HepG2 (cell line): ENCODE results near the gene ALDH1L2. TPM values are rescaled to one million over a fixed set of nuclear protein-coding genes. Genes with fewer than 3 reads are reported as not detected.

Experiments
- POGZ ChIP-seq: sonication (generic); formaldehyde crosslinking; IDR thresholded peaks from 2 replicates; pipeline ENCODE4 v1.4.0; 2020; ENCODE audit warnings: mild to moderate bottlenecking, missing genetic modification reagents
- TOE1 ChIP-seq: sonication (generic); formaldehyde crosslinking; IDR thresholded peaks from 2 replicates; pipeline ENCODE4 v1.4.0; 2020; ENCODE audit warnings: mild to moderate bottlenecking, missing genetic modification reagents
- ZKSCAN1 ChIP-seq: fragments of 150-350 bp; IDR thresholded peaks from 2 replicates; pipeline ENCODE4 v1.6.1; 2014; ENCODE audit warnings: low read length
- ZNF260 ChIP-seq: sonication (generic); formaldehyde crosslinking; IDR thresholded peaks from 2 replicates; pipeline ENCODE4 v1.4.0; 2020; ENCODE audit warnings: missing genetic modification reagents, low read depth, mild to moderate bottlenecking, borderline replicate concordance
- polyA plus RNA-seq, 8 experiments: library from polyadenylated mRNA; depleted of rRNA in 3 of 8; stranded (reverse) in 7 of 8; unstranded in 1 of 8; fragments of >200 nt; fragmentation: Illumina TruSeq in 4 of 8; extraction: Trizol in 4 of 8; gene quantifications; 2 replicates each; pipeline versions ENCODE4 v1.2.1 to v1.2.3, GENCODE V29; 2011 to 2016; ENCODE audit warnings: low read depth in 4 of 8, missing spikeins in 1 of 8, mixed read lengths in 1 of 8; ENCODE audit not compliant: insufficient read depth in 1 of 8
- total RNA-seq, 5 experiments: library from RNA; depleted of rRNA; stranded (reverse); fragments of >200 nt; fragmentation: Illumina TruSeq; extraction: Trizol; gene quantifications; 2 replicates each; pipeline ENCODE4 v1.2.3, GENCODE V29; 2016; ENCODE audit warnings: low read depth in 1 of 5
- TF ChIP-seq, protein P1 (sequence below): sonication (generic); formaldehyde crosslinking; IDR thresholded peaks from 2 replicates; pipeline ENCODE4 v1.4.0; 2020; ENCODE audit warnings: missing genetic modification reagents
- TF ChIP-seq, protein P2 (sequence below): sonication (generic); formaldehyde crosslinking; IDR thresholded peaks from 2 replicates; pipeline ENCODE4 v1.4.0; 2020; ENCODE audit warnings: missing genetic modification reagents
- TF ChIP-seq, protein P3 (sequence below), 2 experiments: sonication (generic) in 1 of 2; formaldehyde crosslinking in 1 of 2; IDR thresholded peaks; 2 replicates each; pipeline versions ENCODE4 v1.5.1 to v1.6.1; 2011 to 2020; ENCODE audit warnings: borderline replicate concordance in 1 of 2, low read depth in 1 of 2, low read length in 1 of 2, mild to moderate bottlenecking in 1 of 2, missing genetic modification reagents in 1 of 2, moderate library complexity in 1 of 2

The ALDH1L2 gene
- total and polyA plus RNA-seq, 2 of the 13 experiments (the other 11 are each of a cell fraction or from before 2014, with no cell fraction given) = 0.40 to 4.6 TPM

DNA sequence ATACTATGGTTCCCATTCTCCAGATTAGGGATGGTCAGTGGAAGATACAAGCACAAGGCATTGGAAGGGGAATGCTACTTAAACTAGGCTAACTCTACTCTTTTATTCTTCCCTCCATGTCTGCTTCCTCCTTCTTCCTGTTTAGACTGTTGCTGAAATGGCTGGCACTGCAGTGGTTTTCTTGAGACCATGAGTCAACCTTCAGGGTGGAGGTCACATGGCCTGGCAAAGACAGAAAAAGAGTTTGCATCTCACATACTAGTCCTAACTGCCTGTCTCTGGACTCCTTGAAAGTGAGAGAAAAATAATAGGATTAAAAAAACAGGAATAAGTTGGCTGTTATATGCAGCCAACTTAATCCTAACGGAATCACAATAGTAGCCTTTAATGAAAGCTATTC lies 37.0 kb downstream of the ALDH1L2 start (continued):
- TF ChIP-seq, protein P1, sequence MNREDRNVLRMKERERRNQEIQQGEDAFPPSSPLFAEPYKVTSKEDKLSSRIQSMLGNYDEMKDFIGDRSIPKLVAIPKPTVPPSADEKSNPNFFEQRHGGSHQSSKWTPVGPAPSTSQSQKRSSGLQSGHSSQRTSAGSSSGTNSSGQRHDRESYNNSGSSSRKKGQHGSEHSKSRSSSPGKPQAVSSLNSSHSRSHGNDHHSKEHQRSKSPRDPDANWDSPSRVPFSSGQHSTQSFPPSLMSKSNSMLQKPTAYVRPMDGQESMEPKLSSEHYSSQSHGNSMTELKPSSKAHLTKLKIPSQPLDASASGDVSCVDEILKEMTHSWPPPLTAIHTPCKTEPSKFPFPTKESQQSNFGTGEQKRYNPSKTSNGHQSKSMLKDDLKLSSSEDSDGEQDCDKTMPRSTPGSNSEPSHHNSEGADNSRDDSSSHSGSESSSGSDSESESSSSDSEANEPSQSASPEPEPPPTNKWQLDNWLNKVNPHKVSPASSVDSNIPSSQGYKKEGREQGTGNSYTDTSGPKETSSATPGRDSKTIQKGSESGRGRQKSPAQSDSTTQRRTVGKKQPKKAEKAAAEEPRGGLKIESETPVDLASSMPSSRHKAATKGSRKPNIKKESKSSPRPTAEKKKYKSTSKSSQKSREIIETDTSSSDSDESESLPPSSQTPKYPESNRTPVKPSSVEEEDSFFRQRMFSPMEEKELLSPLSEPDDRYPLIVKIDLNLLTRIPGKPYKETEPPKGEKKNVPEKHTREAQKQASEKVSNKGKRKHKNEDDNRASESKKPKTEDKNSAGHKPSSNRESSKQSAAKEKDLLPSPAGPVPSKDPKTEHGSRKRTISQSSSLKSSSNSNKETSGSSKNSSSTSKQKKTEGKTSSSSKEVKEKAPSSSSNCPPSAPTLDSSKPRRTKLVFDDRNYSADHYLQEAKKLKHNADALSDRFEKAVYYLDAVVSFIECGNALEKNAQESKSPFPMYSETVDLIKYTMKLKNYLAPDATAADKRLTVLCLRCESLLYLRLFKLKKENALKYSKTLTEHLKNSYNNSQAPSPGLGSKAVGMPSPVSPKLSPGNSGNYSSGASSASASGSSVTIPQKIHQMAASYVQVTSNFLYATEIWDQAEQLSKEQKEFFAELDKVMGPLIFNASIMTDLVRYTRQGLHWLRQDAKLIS (CRISPR knock-in tag) = no peak
- TF ChIP-seq, protein P2, sequence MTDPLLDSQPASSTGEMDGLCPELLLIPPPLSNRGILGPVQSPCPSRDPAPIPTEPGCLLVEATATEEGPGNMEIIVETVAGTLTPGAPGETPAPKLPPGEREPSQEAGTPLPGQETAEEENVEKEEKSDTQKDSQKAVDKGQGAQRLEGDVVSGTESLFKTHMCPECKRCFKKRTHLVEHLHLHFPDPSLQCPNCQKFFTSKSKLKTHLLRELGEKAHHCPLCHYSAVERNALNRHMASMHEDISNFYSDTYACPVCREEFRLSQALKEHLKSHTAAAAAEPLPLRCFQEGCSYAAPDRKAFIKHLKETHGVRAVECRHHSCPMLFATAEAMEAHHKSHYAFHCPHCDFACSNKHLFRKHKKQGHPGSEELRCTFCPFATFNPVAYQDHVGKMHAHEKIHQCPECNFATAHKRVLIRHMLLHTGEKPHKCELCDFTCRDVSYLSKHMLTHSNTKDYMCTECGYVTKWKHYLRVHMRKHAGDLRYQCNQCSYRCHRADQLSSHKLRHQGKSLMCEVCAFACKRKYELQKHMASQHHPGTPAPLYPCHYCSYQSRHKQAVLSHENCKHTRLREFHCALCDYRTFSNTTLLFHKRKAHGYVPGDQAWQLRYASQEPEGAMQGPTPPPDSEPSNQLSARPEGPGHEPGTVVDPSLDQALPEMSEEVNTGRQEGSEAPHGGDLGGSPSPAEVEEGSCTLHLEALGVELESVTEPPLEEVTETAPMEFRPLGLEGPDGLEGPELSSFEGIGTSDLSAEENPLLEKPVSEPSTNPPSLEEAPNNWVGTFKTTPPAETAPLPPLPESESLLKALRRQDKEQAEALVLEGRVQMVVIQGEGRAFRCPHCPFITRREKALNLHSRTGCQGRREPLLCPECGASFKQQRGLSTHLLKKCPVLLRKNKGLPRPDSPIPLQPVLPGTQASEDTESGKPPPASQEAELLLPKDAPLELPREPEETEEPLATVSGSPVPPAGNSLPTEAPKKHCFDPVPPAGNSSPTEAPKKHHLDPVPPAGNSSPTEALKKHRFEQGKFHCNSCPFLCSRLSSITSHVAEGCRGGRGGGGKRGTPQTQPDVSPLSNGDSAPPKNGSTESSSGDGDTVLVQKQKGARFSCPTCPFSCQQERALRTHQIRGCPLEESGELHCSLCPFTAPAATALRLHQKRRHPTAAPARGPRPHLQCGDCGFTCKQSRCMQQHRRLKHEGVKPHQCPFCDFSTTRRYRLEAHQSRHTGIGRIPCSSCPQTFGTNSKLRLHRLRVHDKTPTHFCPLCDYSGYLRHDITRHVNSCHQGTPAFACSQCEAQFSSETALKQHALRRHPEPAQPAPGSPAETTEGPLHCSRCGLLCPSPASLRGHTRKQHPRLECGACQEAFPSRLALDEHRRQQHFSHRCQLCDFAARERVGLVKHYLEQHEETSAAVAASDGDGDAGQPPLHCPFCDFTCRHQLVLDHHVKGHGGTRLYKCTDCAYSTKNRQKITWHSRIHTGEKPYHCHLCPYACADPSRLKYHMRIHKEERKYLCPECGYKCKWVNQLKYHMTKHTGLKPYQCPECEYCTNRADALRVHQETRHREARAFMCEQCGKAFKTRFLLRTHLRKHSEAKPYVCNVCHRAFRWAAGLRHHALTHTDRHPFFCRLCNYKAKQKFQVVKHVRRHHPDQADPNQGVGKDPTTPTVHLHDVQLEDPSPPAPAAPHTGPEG = no peak
- TF ChIP-seq TOE1 (no peak), POGZ (no peak), ZKSCAN1 (no peak), ZNF260 (CRISPR knock-in tag) (no peak)
- TF ChIP-seq, protein P3, sequence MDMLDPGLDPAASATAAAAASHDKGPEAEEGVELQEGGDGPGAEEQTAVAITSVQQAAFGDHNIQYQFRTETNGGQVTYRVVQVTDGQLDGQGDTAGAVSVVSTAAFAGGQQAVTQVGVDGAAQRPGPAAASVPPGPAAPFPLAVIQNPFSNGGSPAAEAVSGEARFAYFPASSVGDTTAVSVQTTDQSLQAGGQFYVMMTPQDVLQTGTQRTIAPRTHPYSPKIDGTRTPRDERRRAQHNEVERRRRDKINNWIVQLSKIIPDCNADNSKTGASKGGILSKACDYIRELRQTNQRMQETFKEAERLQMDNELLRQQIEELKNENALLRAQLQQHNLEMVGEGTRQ (IDR thresholded peaks at IDR 0.05; ENCODE audit: low read depth, low read length) = no peak
- TF ChIP-seq, protein P3 (CRISPR knock-in tag; IDR thresholded peaks at IDR 0.05; ENCODE audit: borderline replicate concordance) = no peak
- TF ChIP-seq, all 625 proteins: peak for 0
